K562 (cell line): Measurements from ENCODE around the gene GATA5. TPM values are rescaled to one million over a fixed set of nuclear protein-coding genes. Genes with fewer than 3 reads are reported as not detected.
A peak's percentile ranks its signal among the peaks of the same experiment; 100 is the strongest.

Experiments
- ATAC-seq: fragments of 200-7000 bp; cut with Tn5 transposase; 3 replicates; pipeline ENCODE4 v1.9.1; 2020; ENCODE audit warnings: moderate library complexity
- BruUV-seq: library from RNA; stranded (reverse); fragments of 400-500 nt; replicated peaks from 2 replicates; lab custom pipeline; 2021; lab: Mats Ljungman, UMichigan
- CTCF ChIA-PET: fragments of 300-600 bp; formaldehyde crosslinking; extraction: SDS; loops from one replicate; lab custom pipeline; 2021; ENCODE audit warnings: low intra/inter-chr PET ratio; lab: Yijun Ruan, JAX
- POLR2A ChIA-PET: fragments of 300-600, 350-650 bp; sonication (Branson Sonifier 250); formaldehyde crosslinking; extraction: SDS; loops from one replicate; lab custom pipeline; 2021; ENCODE audit warnings: antibody characterized with exemption, inconsistent platforms; lab: Yijun Ruan, JAX
- DNase-seq, 4 experiments: peaks; one replicate each; pipeline versions ENCODE4 v3.0.0 to v3.0.0-alpha.2; 2011 to 2018; ENCODE audit warnings: low spot score in 3 of 4, mixed read lengths in 3 of 4; ENCODE audit errors: extremely low read depth in 1 of 4
- FAIRE-seq: peaks from 2 replicates; lab custom pipeline; 2011; peaks lifted over from hg19 to GRCh38; lab: Jason Lieb, UNC
- H2AFZ ChIP-seq: 2 replicates; pipeline ENCODE4 v1.6.0; 2011; ENCODE audit warnings: low read depth, low read length, control low read depth, inconsistent platforms
- H3K27ac ChIP-seq: fragments of 200-600 bp; 3 replicates; pipeline ENCODE4 v1.8.0; 2011; ENCODE audit warnings: low read depth, mild to moderate bottlenecking, control low read depth, inconsistent platforms, low read length, moderate library complexity, mixed read lengths; ENCODE audit errors: extremely low read depth
- H3K27me3 ChIP-seq, 2 experiments: fragments of 300-600 bp in 1 of 2; 2 replicates in 1 of 2; 3 replicates in 1 of 2; pipeline versions ENCODE4 v1.6.0 to v1.8.0; 2011; ENCODE audit warnings: inconsistent platforms in 2 of 2, low read length in 2 of 2, mild to moderate bottlenecking in 1 of 2, mixed read lengths in 1 of 2, moderate library complexity in 1 of 2; ENCODE audit not compliant: control insufficient read depth in 2 of 2, insufficient read depth in 2 of 2
- H3K36me3 ChIP-seq: fragments of 300-600 bp; 3 replicates; pipeline ENCODE4 v1.8.0; 2011; ENCODE audit warnings: mild to moderate bottlenecking, low read length, inconsistent platforms; ENCODE audit not compliant: control insufficient read depth, insufficient read depth
- H3K4me1 ChIP-seq, 2 experiments: fragments of 200-600 bp in 1 of 2; replicated peaks in 1 of 2; 2 replicates in 1 of 2; 3 replicates in 1 of 2; pipeline versions ENCODE4 v1.5.1 to v1.8.0; 2011; ENCODE audit warnings: inconsistent platforms in 2 of 2, low read length in 2 of 2, mild to moderate bottlenecking in 1 of 2, mixed read lengths in 1 of 2, moderate library complexity in 1 of 2; ENCODE audit not compliant: control insufficient read depth in 2 of 2, insufficient read depth in 2 of 2
- H3K4me2 ChIP-seq: 2 replicates; pipeline ENCODE4 v1.6.1; 2011; ENCODE audit warnings: low read length, control low read depth, inconsistent platforms, mixed read lengths; ENCODE audit not compliant: insufficient read depth
- H3K4me3 ChIP-seq: fragments of 200-600 bp; sonication (generic), shearing (Covaris generic); 2 replicates; pipeline ENCODE4 v1.5.1; 2016; ENCODE audit warnings: control low read depth, inconsistent platforms
- H3K79me2 ChIP-seq: fragments of 200-600 bp; 3 replicates; pipeline ENCODE4 v1.8.0; 2011; ENCODE audit warnings: low read length, inconsistent platforms; ENCODE audit not compliant: control insufficient read depth, insufficient read depth
- H3K9ac ChIP-seq, 2 experiments: 2 replicates each; pipeline versions ENCODE4 v1.6.0 to v1.6.1; 2011; ENCODE audit warnings: low read depth in 2 of 2, low read length in 2 of 2, control low read depth in 1 of 2, inconsistent platforms in 1 of 2, mild to moderate bottlenecking in 1 of 2, mixed read lengths in 1 of 2; ENCODE audit not compliant: insufficient read depth in 1 of 2
- H3K9me1 ChIP-seq: one replicate; pipeline ENCODE4 v1.6.0; 2011; ENCODE audit warnings: inconsistent platforms, mild to moderate bottlenecking, low read length, moderate library complexity; ENCODE audit not compliant: control insufficient read depth, insufficient read depth
- H3K9me3 ChIP-seq: replicated peaks from 2 replicates; pipeline ENCODE4 v1.5.1; 2011; ENCODE audit warnings: low read depth, low read length, inconsistent platforms; ENCODE audit not compliant: control insufficient read depth, insufficient read depth
- H4K20me1 ChIP-seq: replicated peaks from 2 replicates; pipeline ENCODE4 v1.6.1; 2011; ENCODE audit warnings: low read length, inconsistent platforms, mixed read lengths; ENCODE audit not compliant: control insufficient read depth, insufficient read depth
- CBFA2T2 ChIP-seq: fragments of 450-650 bp; conservative IDR thresholded peaks from 2 replicates; pipeline ENCODE4 v1.6.1; 2017; ENCODE audit warnings: mild to moderate bottlenecking
- CBFA2T3 ChIP-seq: fragments of 450-650 bp; IDR thresholded peaks from 2 replicates; pipeline ENCODE4 v1.6.1; 2017
- CC2D1A ChIP-seq: fragments of 450-650 bp; IDR thresholded peaks from 2 replicates; pipeline ENCODE4 v1.6.1; 2017; ENCODE audit warnings: mild to moderate bottlenecking
- CSDE1 ChIP-seq, 2 experiments: fragments of 450-650 bp; IDR thresholded peaks; 2 replicates each; pipeline ENCODE4 v1.6.1; 2016; ENCODE audit warnings: mild to moderate bottlenecking in 1 of 2
- PRMT5 ChIP-seq: sonication (generic); formaldehyde crosslinking; IDR thresholded peaks from 2 replicates; pipeline ENCODE4 v1.5.0; 2020; ENCODE audit warnings: missing genetic modification reagents
- PURB ChIP-seq: sonication (generic); formaldehyde crosslinking; IDR thresholded peaks from 2 replicates; pipeline ENCODE4 v1.9.0; 2021; ENCODE audit warnings: low read depth, mild to moderate bottlenecking, missing genetic modification reagents
- STAT5B ChIP-seq: fragments of 250-450 bp; sonication (Bioruptor Pico); IDR thresholded peaks from 2 replicates; pipeline ENCODE4 v1.8.0; 2021; ENCODE audit warnings: mild to moderate bottlenecking, inconsistent platforms
- TAF15 ChIP-seq: fragments of 200-400 bp; formaldehyde crosslinking; IDR thresholded peaks from 2 replicates; pipeline ENCODE4 v1.6.1; 2017; ENCODE audit warnings: mild to moderate bottlenecking, low read depth, low read length, moderate library complexity
- TAL1 ChIP-seq: fragments of 450-650 bp; IDR thresholded peaks from 2 replicates; pipeline ENCODE4 v1.6.1; 2016; ENCODE audit warnings: mild to moderate bottlenecking
- TCF3 ChIP-seq: sonication (generic); formaldehyde crosslinking; IDR thresholded peaks from 2 replicates; pipeline ENCODE4 v1.4.0; 2020; ENCODE audit warnings: mild to moderate bottlenecking, missing genetic modification reagents
- ZC3H11A ChIP-seq: IDR thresholded peaks from 2 replicates; pipeline ENCODE4 v1.6.1; 2012; ENCODE audit warnings: low read depth, low read length, improper control_type of control experiment
- ZNF274 ChIP-seq: IDR thresholded peaks from 2 replicates; pipeline ENCODE4 v1.6.1; 2011; ENCODE audit warnings: low read depth, mild to moderate bottlenecking, low read length, moderate library complexity, borderline replicate concordance
- WGBS: fragments of 100-300 bp; shearing (Covaris generic); methylation state at CpG from one replicate; pipeline ENCODE4 v1.1.6; 2016; ENCODE audit warnings: low coverage, mixed read lengths; ENCODE audit not compliant: insufficient coverage; ENCODE audit errors: missing lambda C conversion rate; 5-methylcytosine and 5-hydroxymethylcytosine counted together
- in situ Hi-C: fragments of 300-500 bp; cut with MboI; formaldehyde crosslinking; loops from 4 replicates; pipeline ENCODE4 v1.15.0; 2018; ENCODE audit warnings: inconsistent platforms, mixed read lengths
- intact Hi-C: fragments of 100-400 bp; cut with micrococcal nuclease; formaldehyde crosslinking; loops from 2 replicates; pipeline ENCODE4 v1.14.2; 2022
- polyA plus RNA-seq, 8 experiments: library from polyadenylated mRNA; depleted of rRNA in 4 of 8; stranded (reverse) in 5 of 8; unstranded in 3 of 8; fragments of >200 nt; fragmentation: Nextera tagmentation in 2 of 8; fragmentation: Illumina TruSeq in 1 of 8; extraction: Ambion mirVana in 2 of 8; extraction: Trizol in 1 of 8; gene quantifications; 2 replicates each; pipeline versions ENCODE4 v1.2.1 to v1.2.3, GENCODE V29; 2011 to 2014; ENCODE audit warnings: inconsistent platforms in 1 of 8, missing spikeins in 1 of 8
- total RNA-seq, 7 experiments: library from RNA; depleted of rRNA in 6 of 7; stranded (reverse); fragments of >200 nt in 6 of 7; fragmentation: Illumina TruSeq in 2 of 7; extraction: Trizol in 2 of 7; gene quantifications; 2 replicates each; pipeline versions ENCODE4 v1.2.1 to v1.2.3, GENCODE V29; 2011 to 2021; ENCODE audit warnings: low replicate concordance in 1 of 7
- TF ChIP-seq, protein P1 (sequence below): fragments of 250-450 bp; sonication (Bioruptor Pico); IDR thresholded peaks from 2 replicates; pipeline ENCODE4 v1.5.1; 2021; ENCODE audit warnings: mild to moderate bottlenecking

GATA5 gene
- total and polyA plus RNA-seq, 9 of the 15 experiments (the other 6 are each of a cell fraction or from before 2014, with no cell fraction given): 0.09 to 0.57 (median 0.20) TPM; not detected in 3

DNA sequence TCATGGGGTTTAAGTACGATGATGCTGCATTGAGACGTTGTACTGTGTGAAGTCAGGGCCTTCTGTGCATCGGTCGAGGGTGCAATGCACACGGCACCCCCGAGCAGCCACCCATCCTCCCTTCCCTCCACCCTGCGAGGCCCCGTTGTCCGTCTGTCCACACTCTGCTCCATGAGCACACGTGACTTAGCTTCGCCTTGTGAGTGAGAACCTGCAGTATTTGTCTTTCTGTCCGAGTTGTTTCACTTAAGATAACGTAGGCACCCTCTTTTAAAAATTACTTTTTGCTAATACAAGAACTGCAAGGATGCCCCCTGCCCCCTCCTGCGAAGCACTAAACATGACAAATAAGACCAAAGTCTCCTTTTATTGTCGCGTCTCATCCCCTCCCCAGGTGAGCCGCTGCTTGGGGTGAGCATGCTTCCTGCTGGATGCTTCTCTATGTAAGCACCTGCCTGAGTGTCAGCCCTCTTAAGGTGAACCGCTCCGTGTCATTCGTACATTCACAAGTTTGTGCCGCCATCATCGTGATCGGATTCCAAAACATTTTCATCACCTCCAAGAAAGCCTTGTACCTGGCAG is 44.8 kb downstream of the GATA5 start (continued):
- TF ChIP-seq CSDE1 (IDR thresholded peaks at IDR 0.05) (no peak), ZC3H11A (no peak), PURB (CRISPR knock-in tag) (no peak), STAT5B (CRISPR knock-in tag) (no peak), TAF15 (no peak), CC2D1A (no peak), PRMT5 (CRISPR knock-in tag) (no peak)
- TF ChIP-seq, protein P1, sequence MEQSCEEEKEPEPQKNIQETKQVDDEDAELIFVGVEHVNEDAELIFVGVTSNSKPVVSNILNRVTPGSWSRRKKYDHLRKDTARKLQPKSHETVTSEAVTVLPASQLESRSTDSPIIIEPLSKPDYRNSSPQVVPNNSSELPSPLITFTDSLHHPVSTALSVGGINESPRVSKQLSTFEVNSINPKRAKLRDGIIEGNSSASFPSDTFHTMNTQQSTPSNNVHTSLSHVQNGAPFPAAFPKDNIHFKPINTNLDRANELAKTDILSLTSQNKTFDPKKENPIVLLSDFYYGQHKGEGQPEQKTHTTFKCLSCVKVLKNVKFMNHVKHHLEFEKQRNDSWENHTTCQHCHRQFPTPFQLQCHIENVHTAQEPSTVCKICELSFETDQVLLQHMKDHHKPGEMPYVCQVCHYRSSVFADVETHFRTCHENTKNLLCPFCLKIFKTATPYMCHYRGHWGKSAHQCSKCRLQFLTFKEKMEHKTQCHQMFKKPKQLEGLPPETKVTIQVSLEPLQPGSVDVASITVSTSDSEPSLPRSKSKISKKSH (CRISPR knock-in tag): no peak

DNA sequence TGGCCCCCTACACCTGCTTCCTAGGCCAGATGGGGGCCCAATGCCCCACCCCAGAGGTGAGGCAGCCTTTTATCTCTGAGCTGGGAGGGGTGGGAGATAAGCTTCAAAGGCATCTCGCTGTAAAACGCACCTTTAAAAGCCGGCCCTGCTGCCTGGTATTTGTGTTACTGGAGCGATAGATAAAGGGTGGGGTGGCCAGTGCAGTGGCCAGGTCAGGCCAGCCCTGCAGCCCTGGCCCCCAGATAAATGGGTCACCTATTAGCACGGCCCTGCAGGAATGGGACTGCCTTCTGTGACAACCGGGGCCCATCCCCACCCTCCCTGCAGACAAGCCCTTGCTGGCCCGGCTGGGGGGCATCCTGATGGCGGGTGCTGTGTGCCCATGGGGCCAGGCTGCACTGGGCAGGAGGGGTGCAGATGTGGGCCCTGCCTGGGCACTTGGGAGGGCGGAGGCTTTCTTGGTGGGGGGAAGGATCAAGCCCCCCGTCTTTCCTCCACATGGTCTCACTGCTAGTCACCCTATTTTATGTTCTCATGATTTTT is 45.4 kb downstream of the GATA5 start:
- Histone ChIP-seq H3K9me1 (no peaks in the 10 kb centered on the region), H4K20me1 (0 out of 2 replicates have a peak, but pooled peaks cover 7% of the 10 kb centered on the region), H3K4me2 (no peak overlapping the region), H3K9ac (peak overlapping the region in 1 of 2 experiments; percentile 2; a peak in 1 of 4 replicates), H3K9me3 (no peaks in the 10 kb centered on the region), H3K4me3 (no peak overlapping the region), H2AFZ (no peak overlapping the region), H3K4me1 (peaks cover 0 to 49% of the 10 kb centered on the region in 2 experiments; a peak in 2 of 5 replicates), H3K27ac (no peak overlapping the region), H3K79me2 (no peaks in the 10 kb centered on the region), H3K36me3 (no peaks in the 10 kb centered on the region), H3K27me3 (peaks cover 31 to 86% of the 10 kb centered on the region in 2 experiments)
- DNase-seq (peak in 1 of 4 experiments; percentile 29), FAIRE-seq (no peak), ATAC-seq (no peak)
- intact Hi-C loops (no loop called here), in situ Hi-C loops (no loop called here)
- BruUV-seq: no TSS peak
- TF ChIP-seq TCF3 (CRISPR knock-in tag) (peak; percentile 63), CBFA2T3 (peak; percentile 48; the same call in 1 of the 2 replicates), CBFA2T2 (peak; percentile 44), ZNF274 (no peak), TAL1 (peak; percentile 14; the same call in 1 of the 2 replicates)
- 5% methylated on average over 10 of the region's 10 CpGs for WGBS
- ChIA-PET CTCF (no interaction called here), POLR2A (interaction anchor here (0.6 to 1.6 kb wide), 4 partner anchors 15 to 801 kb away, joined by 3 to 6 read pairs (median 3); no protein-coding TSS in a partner anchor)
